Fibroblast of lung (primary cell): ENCODE results near the gene SERPINB1. TPM values are rescaled to one million over a fixed set of nuclear protein-coding genes. Genes with fewer than 3 reads are reported as not detected.
"Not testable (repeated sequence)": the region's sequence is repeated elsewhere in the genome, so short reads cannot be mapped to it uniquely, and the experiment has no call there.

Source experiments
- DNase-seq, 2 donors: peaks; one replicate each; pipeline versions ENCODE4 v3.0.0 to v3.0.0-alpha.2; 2010; ENCODE audit warnings: low read depth in 2 of 2
- H2AFZ ChIP-seq: 2 replicates; pipeline ENCODE4 v1.5.1; 2012; ENCODE audit warnings: low read length, control low read depth, inconsistent platforms
- H3K27ac ChIP-seq: 2 replicates; pipeline ENCODE4 v1.5.1; 2011; ENCODE audit warnings: low read length, control low read depth; ENCODE audit not compliant: insufficient read depth
- H3K27me3 ChIP-seq: 2 replicates; pipeline ENCODE4 v1.5.1; 2011; ENCODE audit warnings: mild to moderate bottlenecking, low read length; ENCODE audit not compliant: control insufficient read depth, insufficient read depth
- H3K36me3 ChIP-seq: 2 replicates; pipeline ENCODE4 v1.5.1; 2011; ENCODE audit warnings: low read length; ENCODE audit not compliant: control insufficient read depth, insufficient read depth
- H3K4me1 ChIP-seq: 2 replicates; pipeline ENCODE4 v1.5.1; 2011; ENCODE audit warnings: low read length; ENCODE audit not compliant: control insufficient read depth, insufficient read depth; ENCODE audit errors: extremely low read depth
- H3K4me2 ChIP-seq: 2 replicates; pipeline ENCODE4 v1.5.1; 2011; ENCODE audit warnings: low read length, control low read depth; ENCODE audit not compliant: insufficient read depth; ENCODE audit errors: extremely low read depth
- H3K4me3 ChIP-seq, 4 experiments: fragments of 200-600 bp in 1 of 4; sonication (generic) in 1 of 4; replicated peaks in 1 of 4; 2 replicates each; pipeline ENCODE4 v1.5.1; 2011 to 2016; ENCODE audit warnings: low read length in 4 of 4, low read depth in 3 of 4, mild to moderate bottlenecking in 3 of 4, control low read depth in 2 of 4, inconsistent platforms in 1 of 4, mixed read lengths in 1 of 4; ENCODE audit not compliant: insufficient read depth in 1 of 4; ENCODE audit errors: control extremely low read depth in 1 of 4
- H3K79me2 ChIP-seq: 2 replicates; pipeline ENCODE4 v1.5.1; 2012; ENCODE audit warnings: mild to moderate bottlenecking, low read length, inconsistent platforms; ENCODE audit not compliant: control insufficient read depth, insufficient read depth
- H3K9ac ChIP-seq: 2 replicates; pipeline ENCODE4 v1.5.1; 2011; ENCODE audit warnings: mild to moderate bottlenecking, low read length, control low read depth; ENCODE audit not compliant: insufficient read depth
- H3K9me3 ChIP-seq: 2 replicates; pipeline ENCODE4 v1.5.1; 2012; ENCODE audit warnings: low read depth, low read length; ENCODE audit not compliant: control insufficient read depth, insufficient read depth
- H4K20me1 ChIP-seq: 2 replicates; pipeline ENCODE4 v1.5.1; 2011; ENCODE audit warnings: low read length; ENCODE audit not compliant: control insufficient read depth, insufficient read depth; ENCODE audit errors: extremely low read depth
- CTCF ChIP-seq, 2 donors: IDR thresholded peaks in 1 of 2; conservative IDR thresholded peaks in 1 of 2; 1 replicate in 1 of 2; 2 replicates in 1 of 2; pipeline ENCODE4 v1.5.1; 2011 to 2012; ENCODE audit warnings: low read length in 2 of 2, control low read depth in 1 of 2, inconsistent platforms in 1 of 2, low read depth in 1 of 2, mild to moderate bottlenecking in 1 of 2
- EZH2 ChIP-seq: IDR thresholded peaks from 2 replicates; pipeline ENCODE4 v1.5.1; 2012; ENCODE audit warnings: low read length, control low read depth, mild to moderate bottlenecking; ENCODE audit errors: missing control alignments
- polyA plus RNA-seq, 2 donors: library from polyadenylated mRNA; depleted of rRNA in 1 of 2; stranded (reverse) in 1 of 2; unstranded in 1 of 2; fragments of >200 nt; gene quantifications; 2 replicates each; pipeline ENCODE4 v1.2.1, GENCODE V29; 2011 to 2012; ENCODE audit warnings: missing spikeins in 1 of 2
- total RNA-seq: library from RNA; depleted of rRNA; stranded (reverse); fragments of >200 nt; gene quantifications from 2 replicates; pipeline ENCODE4 v1.2.1, GENCODE V29; 2014

SERPINB1 gene
- total and polyA plus RNA-seq, 2 donors (not counting 1 experiment from before 2014, with no cell fraction given), result 19.3 to 39.5 TPM

DNA sequence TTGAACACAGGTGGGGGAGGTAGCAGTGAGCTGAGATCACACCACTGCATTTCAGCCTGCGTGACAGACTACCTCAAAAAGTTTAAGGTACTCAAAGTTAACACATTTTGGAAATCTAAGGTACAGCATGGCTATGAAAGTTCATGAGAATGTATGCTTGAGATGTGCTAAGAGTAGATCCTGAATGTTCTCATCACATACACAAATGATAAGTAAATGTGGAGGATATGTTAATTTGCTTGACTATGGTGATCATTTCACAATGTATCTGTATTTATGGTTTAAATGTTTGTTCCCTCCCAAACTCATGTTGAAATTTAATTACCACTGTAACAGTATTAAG lies 20.1 kb upstream of the SERPINB1 start:
- no peaks in the 10 kb centered on the region for H3K27me3 ChIP-seq
- H3K9me3 ChIP-seq, result no peaks in the 10 kb centered on the region
- no peaks in the 10 kb centered on the region for H4K20me1 ChIP-seq
- H3K9ac ChIP-seq, result no peak overlapping the region
- DNase-seq, result no peak
- H3K79me2 ChIP-seq, result no peaks in the 10 kb centered on the region
- no peak for TF ChIP-seq CTCF (conservative IDR thresholded peaks at IDR 0.05 in 1 of 2, IDR thresholded peaks at IDR 0.05 in 1 of 2; ENCODE audit: low read depth in 1 of 2, low read length in 2 of 2)
- no peak for TF ChIP-seq EZH2
- no peaks in the 10 kb centered on the region for H3K36me3 ChIP-seq
- no peak overlapping the region for H3K4me3 ChIP-seq
- H2AFZ ChIP-seq, result no peak overlapping the region
- peaks cover 3% of the 10 kb centered on the region for H3K4me1 ChIP-seq
- no peak overlapping the region for H3K4me2 ChIP-seq
- no peak overlapping the region for H3K27ac ChIP-seq

- H3K79me2 ChIP-seq, result no peaks in the 10 kb centered on the region
- no peak overlapping the region for H3K27ac ChIP-seq
- H3K36me3 ChIP-seq, result no peaks in the 10 kb centered on the region
- no peak for DNase-seq
- H3K4me3 ChIP-seq, result no peak overlapping the region
- peaks cover 3% of the 10 kb centered on the region for H3K4me1 ChIP-seq
- H4K20me1 ChIP-seq, result no peaks in the 10 kb centered on the region
- no peaks in the 10 kb centered on the region for H3K9me3 ChIP-seq
- H2AFZ ChIP-seq, result no peak overlapping the region
- TF ChIP-seq EZH2, result no peak
- TF ChIP-seq CTCF (conservative IDR thresholded peaks at IDR 0.05 in 1 of 2, IDR thresholded peaks at IDR 0.05 in 1 of 2; ENCODE audit: low read depth in 1 of 2, low read length in 2 of 2), result no peak
- H3K4me2 ChIP-seq, result no peak overlapping the region
- H3K27me3 ChIP-seq, result no peaks in the 10 kb centered on the region
- no peak overlapping the region for H3K9ac ChIP-seq
Measured at GRCh38 chr6:2861060-2861821, 19.6 kb upstream of the SERPINB1 start.

DNA sequence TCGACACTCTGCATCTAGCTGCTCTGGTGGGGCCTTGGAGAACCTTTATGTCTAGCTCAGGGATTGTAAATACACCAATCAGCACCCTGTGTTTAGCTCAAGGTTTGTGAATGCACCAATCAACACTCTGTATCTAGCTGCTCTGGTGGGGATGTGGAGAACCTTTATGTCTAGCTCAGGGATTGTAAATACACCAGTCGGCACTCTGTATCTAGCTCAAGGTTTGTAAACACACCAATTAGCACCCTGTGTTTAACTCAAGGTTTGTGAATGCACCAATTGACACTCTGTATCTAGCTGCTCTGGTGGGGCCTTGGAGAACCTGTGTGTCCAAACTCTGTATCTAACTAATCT lies 19.0 kb upstream of the SERPINB1 start:
- H3K9me3 ChIP-seq, DNase-seq, H3K36me3 ChIP-seq, H3K4me3 ChIP-seq, H3K4me2 ChIP-seq, H2AFZ ChIP-seq, H3K27me3 ChIP-seq, H3K4me1 ChIP-seq, H3K9ac ChIP-seq, H3K79me2 ChIP-seq, H3K27ac ChIP-seq, H4K20me1 ChIP-seq: not testable (repeated sequence)

GRCh38 chr6:2859798-2860705 lies 18.4 kb upstream of the SERPINB1 start:
- not testable (repeated sequence) for H3K4me1 ChIP-seq, H2AFZ ChIP-seq, H3K27ac ChIP-seq, DNase-seq, H3K27me3 ChIP-seq, H3K36me3 ChIP-seq, H3K9me3 ChIP-seq, H3K79me2 ChIP-seq, H3K9ac ChIP-seq, H3K4me3 ChIP-seq, H4K20me1 ChIP-seq, H3K4me2 ChIP-seq
